GOT3 (cell line): ENCODE measurements around the gene TNIK.

Experiments
- DNase-seq: peaks from one replicate; lab custom pipeline; 2025; ENCODE audit warnings: mixed read lengths; lab: John Stamatoyannopoulos, UW

Gene TNIK

DNA sequence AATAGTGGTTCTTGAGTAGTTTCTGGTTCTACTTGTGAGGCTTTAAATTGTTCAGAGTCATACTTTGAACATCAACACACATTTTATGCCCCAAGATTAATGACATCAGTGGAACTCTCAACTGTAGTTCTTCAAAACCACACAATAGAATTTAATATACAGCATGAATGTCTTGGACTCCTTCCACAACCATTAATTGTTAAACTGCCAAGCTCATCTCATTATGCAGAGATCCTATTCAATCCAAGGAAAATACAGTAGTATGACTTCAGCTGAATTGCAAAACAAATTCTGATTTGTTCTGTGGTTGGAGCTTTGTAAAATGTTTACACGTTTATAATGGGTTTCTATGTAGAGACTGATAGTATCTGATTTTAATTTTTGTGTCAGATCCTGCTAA lies 234.5 kb downstream of the TNIK start:
- no peak for DNase-seq

DNA sequence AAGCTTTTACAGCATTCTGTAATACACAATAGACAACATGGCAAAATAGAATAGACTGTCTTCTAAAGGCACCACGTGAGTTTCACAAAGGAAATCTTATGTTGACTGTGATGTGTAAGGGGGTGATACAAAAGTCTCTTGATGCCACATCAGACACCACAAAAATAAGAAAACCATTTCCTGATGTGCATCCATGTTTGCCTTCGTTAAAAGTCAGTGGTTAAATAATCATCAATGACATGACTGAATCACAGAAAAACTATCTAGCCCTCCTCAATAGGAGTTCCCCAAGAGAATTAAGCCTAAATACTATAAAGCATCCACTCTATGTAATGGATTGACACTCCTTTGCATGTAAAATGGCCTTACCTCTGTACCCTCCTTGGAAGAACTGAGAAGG lies 235.0 kb downstream of the TNIK start:
- no peak for DNase-seq

DNA sequence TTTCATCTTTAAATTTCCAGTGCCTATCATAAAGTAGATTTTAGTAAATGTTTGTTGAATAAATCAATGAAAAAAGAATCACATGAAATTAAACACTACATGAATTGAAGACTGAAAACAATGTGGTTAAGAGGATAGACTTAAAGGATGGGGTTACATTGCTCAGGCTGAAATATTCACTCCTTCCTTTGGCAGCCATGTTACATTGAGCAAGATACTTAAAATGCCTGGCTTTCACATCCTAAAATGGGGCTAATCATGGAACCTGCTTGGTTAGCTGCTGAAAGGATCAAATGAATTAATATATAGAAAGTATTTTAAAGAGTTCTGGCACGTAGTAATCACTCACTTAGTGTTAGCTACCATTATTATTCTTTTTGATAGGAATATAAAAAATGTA lies 236.8 kb downstream of the TNIK start:
- DNase-seq, result no peak

DNA sequence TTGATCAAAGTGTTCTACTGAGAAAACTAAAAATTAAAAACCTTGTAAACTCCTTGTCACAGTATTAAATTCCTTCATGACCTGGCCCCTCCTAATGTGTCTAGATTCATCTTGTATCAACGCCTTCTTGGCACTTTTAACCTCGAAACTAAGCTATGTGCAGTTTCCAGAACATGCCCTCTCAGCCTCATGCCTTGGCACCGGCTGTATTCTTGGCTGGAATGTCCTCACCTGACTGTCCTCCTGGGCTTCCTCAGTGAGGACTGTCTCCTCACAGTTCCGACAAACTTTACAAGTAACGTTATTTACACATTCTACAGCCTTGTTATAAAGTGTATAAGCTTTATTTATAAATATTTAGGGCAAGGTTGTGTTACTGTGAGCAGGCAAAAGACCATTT lies 237.2 kb downstream of the TNIK start:
- no peak for DNase-seq

DNA sequence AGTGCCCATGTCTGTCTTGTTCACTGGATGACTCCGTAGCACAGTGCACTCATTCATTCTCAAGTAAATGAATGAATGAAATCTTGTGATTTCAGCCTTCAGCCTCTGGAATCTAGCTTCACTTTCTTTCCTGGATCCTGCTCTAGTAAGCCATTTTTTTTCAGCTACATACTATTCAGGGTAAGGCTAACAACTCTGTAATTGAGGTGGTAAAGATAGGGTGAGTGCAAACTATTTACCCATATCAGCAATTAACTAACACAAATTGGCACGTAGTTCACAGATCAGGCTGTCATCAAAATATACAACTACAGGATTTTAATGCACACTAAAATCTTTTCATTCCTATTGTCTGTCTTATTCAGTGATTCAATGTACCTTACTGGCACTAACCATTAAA lies 238.6 kb downstream of the TNIK start:
- DNase-seq, result no peak

DNA sequence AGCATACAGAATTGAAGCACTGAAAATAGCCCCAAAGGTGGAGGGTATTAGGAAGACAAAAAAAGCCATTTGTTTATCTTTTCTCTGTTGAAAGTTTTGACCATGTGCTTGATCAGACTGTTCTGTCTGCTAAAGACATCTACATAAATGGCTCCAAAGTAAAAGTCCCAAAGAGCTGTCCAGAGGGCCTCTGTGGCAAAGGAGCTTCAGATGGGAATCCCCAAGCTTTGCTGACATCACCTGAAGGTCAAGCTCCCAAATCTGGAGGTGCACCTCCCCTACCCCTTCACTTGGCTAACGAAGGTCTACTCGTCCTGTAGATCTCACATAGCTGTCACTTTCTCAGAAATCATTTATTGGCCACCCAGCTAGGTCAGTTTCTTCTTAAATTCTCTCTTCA lies 239.1 kb downstream of the TNIK start:
- DNase-seq, result no peak

DNA sequence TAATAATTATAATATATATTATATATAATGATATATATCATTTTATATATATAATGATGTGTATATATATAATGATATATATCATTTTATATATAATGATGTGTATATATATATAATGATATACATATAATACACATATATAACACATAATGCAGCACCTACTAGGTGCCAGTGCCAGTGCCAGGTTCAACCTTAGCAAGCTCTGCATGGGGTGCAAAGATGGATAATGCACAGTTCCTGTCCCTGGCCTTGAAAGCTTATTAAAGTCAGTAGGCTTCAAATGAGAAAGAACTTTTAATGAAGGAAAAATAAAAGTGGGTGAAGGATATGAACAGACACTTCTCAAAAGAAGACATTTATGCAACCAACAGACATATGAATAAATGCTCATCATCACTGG lies 240.9 kb downstream of the TNIK start:
- DNase-seq, result no peak

DNA sequence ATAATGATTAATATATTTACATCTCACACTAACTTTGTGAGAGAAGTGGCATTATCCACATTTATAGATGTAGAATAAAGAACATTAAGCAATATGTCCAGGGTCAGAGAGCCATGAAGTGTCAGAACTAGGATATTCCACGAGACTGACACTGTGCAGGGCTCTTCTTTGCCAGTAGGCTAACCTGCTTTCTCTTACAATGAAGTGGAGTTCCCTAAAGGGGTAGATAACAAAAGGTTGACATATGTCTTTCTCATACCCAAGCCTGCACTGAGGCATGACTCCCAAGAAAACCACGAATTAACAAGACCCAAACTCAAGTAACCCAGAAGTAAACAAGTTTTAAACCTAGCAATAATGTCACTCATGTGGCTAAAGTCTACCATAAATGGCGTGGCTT lies 242.1 kb downstream of the TNIK start:
- no peak for DNase-seq

DNA sequence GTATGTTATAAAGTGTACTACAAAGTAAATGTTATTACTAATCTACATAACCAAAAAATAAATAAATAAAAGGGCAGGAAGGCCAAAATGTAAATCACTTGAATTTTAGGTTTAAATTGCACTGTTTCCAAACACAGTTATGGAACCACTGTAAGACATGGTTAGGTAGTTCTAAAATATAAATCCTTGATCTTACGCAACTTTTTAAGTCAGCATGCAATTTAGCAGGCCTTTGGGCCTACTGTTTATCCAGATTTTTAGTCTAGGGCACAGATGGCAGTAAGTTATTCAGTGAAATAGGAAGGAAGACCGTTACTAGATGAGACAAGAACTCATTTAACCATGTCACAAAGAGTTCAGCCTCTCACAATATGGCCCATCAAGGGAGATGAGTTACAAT lies 246.3 kb downstream of the TNIK start:
- DNase-seq, result no peak

DNA sequence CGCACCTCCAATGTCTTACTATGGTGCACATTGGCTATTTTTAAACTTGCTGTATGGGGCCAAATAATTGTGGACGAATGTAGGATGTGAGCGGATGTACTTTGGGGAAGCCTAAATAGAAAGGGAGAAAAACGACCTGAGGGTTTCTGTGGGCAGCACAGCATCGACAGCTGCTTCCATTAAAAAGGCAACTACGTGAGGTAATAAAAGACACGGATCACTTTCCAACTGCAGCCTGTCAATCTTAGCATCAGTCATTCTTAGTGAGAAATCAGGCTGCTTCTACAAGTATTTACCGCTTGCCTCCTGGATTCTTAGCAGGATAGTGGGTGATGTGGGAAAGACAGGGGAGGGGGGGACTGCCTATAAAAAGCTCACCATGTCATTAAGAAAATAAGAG lies 247.0 kb downstream of the TNIK start:
- DNase-seq, result no peak

DNA sequence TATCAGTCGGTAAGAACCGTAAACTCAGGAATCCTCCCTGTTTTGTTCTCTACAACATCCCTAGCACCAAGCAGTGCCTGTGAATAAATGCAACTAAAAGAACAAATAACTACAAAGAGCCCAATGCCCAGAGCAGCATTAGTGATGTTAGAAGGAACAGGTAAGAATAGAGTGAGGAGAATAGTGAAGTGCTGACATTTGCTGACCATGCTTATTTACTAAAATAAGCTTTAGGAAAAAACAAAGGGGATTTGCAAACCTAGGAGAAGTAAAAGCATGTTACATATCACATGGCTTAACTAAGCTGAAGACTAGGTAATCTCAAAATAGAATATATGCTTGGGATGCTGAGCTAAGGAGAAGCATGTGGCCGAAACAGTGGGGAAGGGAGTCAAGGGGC lies 247.6 kb downstream of the TNIK start:
- no peak for DNase-seq

DNA sequence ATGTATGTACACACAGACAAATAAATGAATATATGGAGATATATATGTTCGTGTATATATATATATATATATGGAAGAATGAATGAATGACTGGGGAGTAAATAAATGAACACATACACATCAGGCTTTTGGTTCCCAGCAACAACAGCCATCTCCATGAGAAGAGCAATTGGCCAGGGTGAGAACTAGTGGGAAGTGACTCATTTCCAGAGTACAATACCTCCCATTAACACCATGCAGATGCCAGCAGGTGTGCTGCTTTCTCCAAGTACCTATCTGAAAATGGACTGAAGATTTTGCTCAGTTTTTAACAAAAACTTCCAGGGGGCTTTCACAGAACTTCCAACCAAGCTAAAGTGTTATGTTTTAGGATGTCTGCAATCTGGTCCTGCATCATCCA lies 253.9 kb downstream of the TNIK start:
- DNase-seq, result no peak

DNA sequence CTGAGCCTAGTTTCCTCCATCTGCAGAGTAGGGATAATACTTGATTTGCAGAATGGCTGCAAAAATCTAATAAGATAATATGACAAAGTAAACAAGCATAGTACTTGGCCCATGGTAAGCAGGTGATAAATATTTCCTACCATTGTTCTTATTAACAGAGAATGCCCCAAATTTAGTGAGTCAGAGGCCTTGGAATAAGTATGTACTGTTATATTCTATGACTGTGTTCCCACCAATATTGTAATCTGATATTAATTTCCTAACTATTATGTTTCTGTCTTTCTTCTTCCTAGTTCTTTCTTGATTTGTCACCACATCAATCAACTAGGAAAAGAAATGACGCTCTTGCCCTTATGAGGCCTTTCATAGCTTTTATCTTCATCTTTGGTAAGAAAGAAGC lies 255.3 kb downstream of the TNIK start:
- no peak for DNase-seq

DNA sequence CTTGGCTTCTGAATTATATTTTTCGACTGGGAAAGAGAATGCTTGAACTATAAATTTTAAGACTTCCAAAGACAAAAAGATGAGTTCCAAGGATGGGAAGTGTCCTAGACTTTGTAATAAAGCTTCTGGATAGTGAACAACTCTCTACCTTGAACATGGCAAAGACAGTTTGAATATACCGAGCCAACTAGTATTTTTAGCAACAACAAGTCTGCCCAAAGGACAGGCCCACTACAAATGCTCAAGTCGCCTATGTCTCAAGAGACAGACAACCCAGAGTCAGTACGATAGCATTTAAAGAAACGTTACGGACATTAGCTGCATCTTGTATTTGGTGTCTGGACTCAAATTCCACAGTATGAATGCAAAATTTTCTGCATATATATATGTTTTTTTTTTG lies 258.4 kb downstream of the TNIK start:
- no peak for DNase-seq

DNA sequence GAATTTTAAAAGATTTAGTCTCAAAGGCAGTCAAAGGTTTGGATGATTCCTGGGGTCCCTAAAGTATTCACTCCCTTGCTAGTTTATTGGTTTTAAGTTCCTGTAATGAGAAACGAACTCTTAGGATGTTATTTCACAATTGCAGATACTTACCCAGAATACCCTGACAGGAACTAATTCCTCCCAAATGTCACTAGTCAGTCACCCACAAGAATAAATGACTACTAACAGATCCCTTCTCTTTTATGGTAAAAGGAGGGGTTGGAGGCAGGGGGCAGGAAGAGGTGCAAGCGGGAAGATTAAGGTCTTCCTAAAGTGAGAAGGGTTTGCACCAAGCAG lies 259.5 kb downstream of the TNIK start:
- no peak for DNase-seq

DNA sequence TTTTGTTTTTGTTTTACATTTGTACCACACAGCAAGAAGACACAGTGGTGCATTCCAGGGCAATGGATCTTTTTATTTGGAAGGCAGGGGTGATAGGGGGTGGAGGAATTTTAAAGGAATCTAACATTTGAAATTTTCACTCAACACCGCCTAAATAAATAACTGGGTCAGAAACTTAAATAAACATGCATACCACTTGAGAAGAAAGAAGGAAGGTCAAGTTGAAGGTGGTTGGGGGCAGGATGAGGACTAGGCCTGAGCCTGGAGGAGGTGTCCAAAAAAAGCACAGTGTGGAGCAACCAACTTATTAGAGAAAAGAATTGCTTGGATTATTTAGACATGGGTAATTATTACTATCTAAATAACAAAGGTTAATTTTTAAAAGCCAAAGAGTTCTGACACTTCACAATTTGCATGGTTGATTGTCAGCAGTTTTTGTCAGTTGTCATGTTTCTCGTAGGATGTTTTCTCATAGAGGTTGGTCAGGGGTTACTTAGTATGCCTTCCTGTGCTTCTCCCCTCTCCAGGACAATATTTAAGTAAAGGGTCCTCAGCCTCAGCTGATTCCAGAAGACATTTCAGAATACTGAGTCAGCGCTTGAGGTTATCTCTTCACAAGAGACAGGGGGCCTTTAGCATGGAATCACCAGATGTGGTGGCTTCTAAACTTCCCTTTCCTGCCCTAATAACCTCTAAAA lies 260.0 kb downstream of the TNIK start:
- no peak for DNase-seq

DNA sequence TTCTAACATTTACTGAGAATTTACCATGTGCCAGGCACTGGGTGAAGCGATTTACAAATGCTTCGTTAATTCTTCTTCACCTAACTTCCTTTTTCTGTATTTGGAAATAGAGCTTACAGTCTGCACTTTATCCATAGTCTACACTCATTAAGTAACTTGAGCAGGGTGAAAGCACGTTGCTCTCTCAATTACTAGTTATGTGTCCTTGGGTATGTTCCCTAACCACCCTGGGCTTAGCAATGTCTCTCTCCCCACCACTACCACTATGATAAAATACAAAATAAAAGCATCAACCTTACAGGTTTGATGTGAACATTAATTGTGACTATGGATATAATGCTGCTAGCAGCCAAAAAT lies 260.8 kb downstream of the TNIK start:
- DNase-seq, result no peak

DNA sequence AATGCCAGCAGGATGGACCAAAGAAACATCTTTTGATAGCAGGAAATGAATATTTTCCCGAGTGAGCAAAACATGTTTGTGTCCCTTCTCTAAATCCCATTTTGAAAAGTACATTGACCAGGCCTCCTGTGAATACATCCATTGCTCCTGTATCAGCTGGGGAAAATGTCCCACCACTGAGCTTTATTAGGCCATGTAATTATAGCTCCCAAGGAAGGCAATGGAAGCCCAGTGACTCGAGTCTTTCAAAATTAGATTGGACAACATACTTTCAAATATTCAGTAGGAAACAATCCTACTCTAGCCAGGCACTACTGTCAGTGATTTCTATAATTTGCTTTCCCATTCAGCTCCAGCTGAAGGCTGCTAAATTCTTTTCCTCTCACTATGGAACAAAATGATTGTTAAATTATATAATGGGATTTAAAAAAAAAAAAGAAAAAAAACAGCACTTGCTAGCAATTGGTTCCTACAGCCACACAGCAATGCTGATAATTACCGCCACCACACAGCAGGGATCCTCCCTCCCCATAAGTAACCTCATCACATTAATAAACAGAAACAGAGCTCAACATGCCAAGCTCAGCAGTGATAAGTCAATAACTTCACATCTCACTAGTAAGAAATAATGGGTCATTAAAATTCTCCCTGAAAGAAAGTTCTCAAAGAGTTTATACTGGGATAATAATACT lies 261.3 kb downstream of the TNIK start:
- DNase-seq, result no peak

DNA sequence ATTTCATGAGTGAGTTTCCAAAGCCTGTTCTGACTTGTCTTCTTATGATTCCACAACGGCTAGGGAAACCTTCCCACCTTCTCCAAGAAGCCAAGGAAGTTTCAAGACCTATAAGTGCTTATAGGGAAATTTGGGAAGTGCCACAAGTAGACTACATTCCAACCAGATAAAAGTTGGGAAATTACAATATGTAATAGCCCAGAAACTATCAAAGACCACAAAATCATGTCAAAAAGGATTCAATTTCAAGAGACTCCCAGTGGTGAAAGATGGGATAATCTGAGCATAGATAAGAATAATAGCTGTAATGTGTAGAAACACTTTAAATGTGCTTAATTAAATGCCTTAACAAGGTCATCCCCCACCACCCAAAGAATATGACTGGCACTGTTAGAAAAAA lies 264.5 kb downstream of the TNIK start:
- no peak for DNase-seq

DNA sequence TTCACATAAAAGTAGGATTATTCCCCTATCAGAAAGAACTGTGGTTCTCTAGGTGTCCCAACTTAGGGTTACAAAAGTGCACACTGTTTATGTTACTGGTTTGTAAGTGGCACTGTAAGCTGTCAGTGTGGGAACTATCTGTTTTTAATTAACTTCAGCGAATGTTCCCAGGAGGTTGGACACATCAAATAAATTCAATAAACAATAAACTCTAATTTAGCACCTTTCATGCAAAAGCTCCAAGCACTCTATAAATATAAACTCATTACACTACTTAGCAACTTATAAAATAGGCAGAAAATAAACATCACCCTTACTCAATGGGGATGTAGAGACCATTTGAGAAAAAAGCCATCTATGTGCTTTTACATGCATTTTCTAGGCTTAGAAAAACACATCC lies 265.2 kb downstream of the TNIK start:
- DNase-seq, result no peak

DNA sequence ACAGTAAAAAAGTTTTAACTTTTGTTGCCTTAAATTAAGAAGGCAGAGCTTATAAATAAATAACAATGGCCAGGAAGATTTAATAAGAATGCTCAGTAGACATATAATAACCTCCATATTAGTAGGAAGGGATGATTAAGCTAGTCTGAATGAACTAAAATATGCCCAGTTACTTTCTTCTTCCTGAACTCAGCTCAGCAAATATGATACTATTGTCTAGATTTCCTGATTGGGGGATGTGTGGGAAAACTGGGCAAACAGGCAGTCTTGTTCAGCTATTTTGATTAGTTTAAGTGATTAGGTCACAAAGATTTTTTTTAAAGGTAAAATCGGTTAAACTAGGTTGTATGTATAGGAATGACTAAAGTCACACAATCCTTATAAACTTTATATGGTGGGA lies 266.5 kb downstream of the TNIK start:
- no peak for DNase-seq

DNA sequence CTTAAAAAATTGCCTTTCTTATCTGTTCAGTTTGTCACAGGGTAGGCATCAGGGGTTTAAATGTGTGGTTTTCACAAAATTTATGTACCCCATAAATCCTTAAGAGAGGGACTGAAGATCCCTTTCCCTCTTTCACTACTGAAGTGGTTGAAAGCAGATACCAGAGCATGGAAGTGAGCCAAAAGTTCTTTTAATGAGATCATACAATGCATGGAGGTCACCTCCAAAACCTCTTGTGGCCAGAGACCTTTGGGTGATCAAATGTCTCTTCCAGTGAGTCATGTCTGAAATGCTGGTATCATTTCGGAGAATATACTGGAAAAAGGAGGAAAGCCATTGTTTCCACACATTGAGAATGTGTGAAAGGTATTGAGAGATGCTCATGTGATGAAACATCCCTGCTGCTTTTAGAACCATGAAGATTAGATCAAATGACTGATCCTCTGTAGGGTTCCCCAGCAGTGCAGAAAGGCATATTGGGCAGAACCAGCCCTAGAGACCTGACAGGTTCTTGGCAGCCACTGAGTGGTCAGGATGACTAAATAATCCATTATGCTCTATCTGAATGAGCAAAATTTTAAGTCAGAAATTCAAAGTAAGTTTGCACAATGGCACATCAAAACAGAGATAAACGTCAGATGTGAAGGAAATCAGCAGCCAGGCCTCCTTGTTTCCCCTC lies 267.9 kb downstream of the TNIK start:
- no peak for DNase-seq

DNA sequence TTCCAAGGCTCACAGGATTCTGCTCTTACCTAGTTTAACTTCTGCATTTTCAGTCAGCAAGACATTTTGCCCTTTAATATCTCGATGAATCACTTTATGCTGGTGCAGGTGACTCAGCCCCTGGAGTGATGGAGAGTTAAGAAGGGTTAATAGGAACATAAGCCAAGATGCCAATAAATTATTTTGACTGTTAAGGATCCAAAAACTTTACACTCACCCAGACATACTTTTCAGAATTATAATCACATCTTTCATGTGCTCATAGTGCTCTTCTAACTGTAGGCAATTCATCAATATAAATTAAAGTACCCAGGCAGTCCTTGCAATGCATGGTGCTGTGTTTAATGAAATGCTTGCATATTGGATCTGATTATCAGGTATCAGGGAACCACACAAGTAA lies 269.5 kb downstream of the TNIK start:
- no peak for DNase-seq
